Natural killer cell treated with Interleukin-12 subunit alpha and Interleukin-12 subunit beta and Interleukin-15 and Interleukin-18, amount 100 ng/mL, for 72 hours (primary cell): ENCODE results near the gene ACSS1. TPM values are rescaled to one million over a fixed set of nuclear protein-coding genes. Genes with fewer than 3 reads are reported as not detected.

Source experiments
- ATAC-seq, 2 donors: fragments of 150-1000 bp; cut with Tn5 transposase in 1 of 2; sonication (Bioruptor Pico), chemical (Tn5 transposase) in 1 of 2; 2 replicates each; pipeline ENCODE4 v1.10.0; 2021
- DNase-seq: peaks from one replicate; pipeline ENCODE4 v3.0.0; 2022; ENCODE audit warnings: low spot score
- H3K27ac Mint-ChIP-seq, 2 donors: 1 replicate in 1 of 2; 2 replicates in 1 of 2; pipeline ENCODE4 v1.8.0; 2022; ENCODE audit warnings: mixed read lengths in 2 of 2, mild to moderate bottlenecking in 1 of 2, moderate library complexity in 1 of 2
- H3K27me3 Mint-ChIP-seq, 2 donors: 1 replicate in 1 of 2; 2 replicates in 1 of 2; pipeline ENCODE4 v1.8.0; 2022; ENCODE audit warnings: mixed read lengths in 2 of 2
- H3K36me3 Mint-ChIP-seq: one replicate; pipeline ENCODE4 v1.8.0; 2022; ENCODE audit warnings: mixed read lengths
- H3K4me1 Mint-ChIP-seq, 2 donors: 1 replicate in 1 of 2; 2 replicates in 1 of 2; pipeline ENCODE4 v1.8.0; 2022; ENCODE audit warnings: low read depth in 2 of 2, mixed read lengths in 2 of 2, mild to moderate bottlenecking in 1 of 2
- H3K4me3 Mint-ChIP-seq: one replicate; pipeline ENCODE4 v1.8.0; 2022; ENCODE audit warnings: mixed read lengths
- H3K9me3 Mint-ChIP-seq: 2 replicates; pipeline ENCODE4 v1.8.0; 2022; ENCODE audit warnings: mixed read lengths
- total RNA-seq, 2 donors: library from RNA; stranded (reverse); gene quantifications; one replicate each; pipeline ENCODE4 v1.2.3, GENCODE V29; 2022

Gene ACSS1
- total RNA-seq, 2 donors from 2014 or later: 5.8 to 7.6 TPM

- peaks cover 62% of the 10 kb centered on the region for H3K36me3 Mint-ChIP-seq
- DNase-seq: no peak
Measured at GRCh38 chr20:24969186-24970029, 88.5 kb downstream of the ACSS1 start.

GRCh38 chr20:24968278-24968800 lies 89.6 kb downstream of the ACSS1 start:
- no peak for DNase-seq
- H3K9me3 Mint-ChIP-seq: no peaks in the 10 kb centered on the region
- H3K27me3 Mint-ChIP-seq: no peaks in the 10 kb centered on the region
- peaks cover 48 to 54% of the 10 kb centered on the region in 2 donors for H3K4me1 Mint-ChIP-seq
- H3K27ac Mint-ChIP-seq: peak overlapping the region; percentile 64 to 80
- ATAC-seq: no peak
- peaks cover 56% of the 10 kb centered on the region for H3K36me3 Mint-ChIP-seq
- no peak overlapping the region for H3K4me3 Mint-ChIP-seq

More at GRCh38 chr20:24969186-24970029, 88.5 kb downstream of the ACSS1 start:
- Mint-ChIP-seq H3K4me1 (peaks cover 51 to 60% of the 10 kb centered on the region in 2 donors), H3K9me3 (no peaks in the 10 kb centered on the region), H3K4me3 (no peak overlapping the region), H3K27ac (peak overlapping the region; percentile 22 to 32), H3K27me3 (no peaks in the 10 kb centered on the region)
- no peak for ATAC-seq

GRCh38 chr20:24966317-24967012 lies 91.5 kb downstream of the ACSS1 start:
- DNase-seq: no peak
- Mint-ChIP-seq H3K4me1 (peaks cover 63 to 70% of the 10 kb centered on the region in 2 donors), H3K36me3 (peaks cover 62% of the 10 kb centered on the region)

DNA sequence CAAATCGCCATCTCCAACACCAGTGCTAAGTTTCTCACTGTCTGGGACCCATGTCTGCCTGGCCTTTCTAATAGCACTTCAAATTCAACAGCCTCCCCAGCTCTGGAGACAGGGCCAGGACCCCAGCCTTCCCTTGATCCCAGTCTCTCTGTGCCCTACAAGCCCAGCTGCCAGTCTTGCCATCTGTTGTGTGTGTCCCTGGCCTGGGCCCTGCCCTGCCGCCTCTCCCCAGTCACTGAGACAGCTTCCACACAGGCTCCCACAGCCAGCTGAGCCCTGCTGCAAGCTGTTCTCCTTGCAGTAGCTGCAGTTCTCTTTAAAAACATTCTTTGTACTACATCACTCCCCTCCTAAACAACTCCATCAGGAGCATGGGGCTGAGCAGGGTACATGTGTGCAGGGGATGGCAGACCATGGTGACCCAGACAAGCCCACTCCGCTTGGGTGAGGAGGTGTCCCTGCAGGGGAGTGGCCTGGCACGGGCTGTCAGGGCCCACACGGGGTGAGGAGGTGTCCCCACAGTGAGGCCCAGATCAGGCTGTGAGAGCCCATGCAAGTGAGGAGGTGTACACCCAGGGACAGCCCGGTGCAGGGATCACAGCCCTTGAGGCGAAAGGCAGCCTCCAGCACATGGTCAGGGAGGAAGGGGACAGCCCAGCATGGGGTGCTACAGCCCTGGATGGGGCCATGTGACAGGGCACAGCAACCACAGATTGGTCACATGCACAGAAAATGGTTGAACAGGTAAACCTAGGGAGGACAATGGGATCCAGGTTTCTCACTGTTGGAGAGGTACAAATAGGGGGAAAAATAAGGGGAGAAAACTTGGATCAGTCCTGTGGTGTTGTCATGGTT lies 92.6 kb downstream of the ACSS1 start:
- ATAC-seq: no peak
- H3K27ac Mint-ChIP-seq: peak overlapping the region; percentile 95 to 97
- DNase-seq: no peak
- no peaks in the 10 kb centered on the region for H3K9me3 Mint-ChIP-seq
- peaks cover 68 to 74% of the 10 kb centered on the region in 2 donors for H3K4me1 Mint-ChIP-seq
- H3K36me3 Mint-ChIP-seq: peaks cover 55% of the 10 kb centered on the region
- peak overlapping the region; percentile 47 for H3K4me3 Mint-ChIP-seq
- H3K27me3 Mint-ChIP-seq: no peaks in the 10 kb centered on the region

More at GRCh38 chr20:24966317-24967012, 91.5 kb downstream of the ACSS1 start:
- ATAC-seq: no peak
- Mint-ChIP-seq H3K9me3 (no peaks in the 10 kb centered on the region), H3K27ac (peak overlapping the region; percentile 95 to 97), H3K4me3 (no peak overlapping the region), H3K27me3 (no peaks in the 10 kb centered on the region)

DNA sequence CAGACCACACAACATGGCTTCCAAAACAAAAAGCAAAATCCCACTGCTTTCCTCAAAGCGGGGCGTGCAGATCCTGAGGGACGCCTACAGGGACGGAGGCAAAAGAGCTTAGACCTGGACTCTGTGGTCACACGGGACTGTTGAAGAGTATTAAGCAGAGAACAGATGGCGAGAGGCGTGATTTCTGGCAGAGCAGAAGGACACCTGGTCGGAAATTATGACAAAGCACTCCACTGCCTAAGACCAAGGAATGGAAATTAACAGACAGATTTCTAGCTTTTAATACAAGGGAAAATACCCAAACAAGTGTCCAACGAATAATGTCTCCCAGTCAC lies 93.5 kb downstream of the ACSS1 start:
- Mint-ChIP-seq H3K9me3 (no peaks in the 10 kb centered on the region), H3K4me1 (peaks cover 76 to 77% of the 10 kb centered on the region in 2 donors), H3K36me3 (peaks cover 49% of the 10 kb centered on the region), H3K27ac (peak overlapping the region; percentile 95 to 97), H3K27me3 (no peaks in the 10 kb centered on the region), H3K4me3 (peak overlapping the region; percentile 47)
- ATAC-seq (no peak), DNase-seq (no peak)

DNA sequence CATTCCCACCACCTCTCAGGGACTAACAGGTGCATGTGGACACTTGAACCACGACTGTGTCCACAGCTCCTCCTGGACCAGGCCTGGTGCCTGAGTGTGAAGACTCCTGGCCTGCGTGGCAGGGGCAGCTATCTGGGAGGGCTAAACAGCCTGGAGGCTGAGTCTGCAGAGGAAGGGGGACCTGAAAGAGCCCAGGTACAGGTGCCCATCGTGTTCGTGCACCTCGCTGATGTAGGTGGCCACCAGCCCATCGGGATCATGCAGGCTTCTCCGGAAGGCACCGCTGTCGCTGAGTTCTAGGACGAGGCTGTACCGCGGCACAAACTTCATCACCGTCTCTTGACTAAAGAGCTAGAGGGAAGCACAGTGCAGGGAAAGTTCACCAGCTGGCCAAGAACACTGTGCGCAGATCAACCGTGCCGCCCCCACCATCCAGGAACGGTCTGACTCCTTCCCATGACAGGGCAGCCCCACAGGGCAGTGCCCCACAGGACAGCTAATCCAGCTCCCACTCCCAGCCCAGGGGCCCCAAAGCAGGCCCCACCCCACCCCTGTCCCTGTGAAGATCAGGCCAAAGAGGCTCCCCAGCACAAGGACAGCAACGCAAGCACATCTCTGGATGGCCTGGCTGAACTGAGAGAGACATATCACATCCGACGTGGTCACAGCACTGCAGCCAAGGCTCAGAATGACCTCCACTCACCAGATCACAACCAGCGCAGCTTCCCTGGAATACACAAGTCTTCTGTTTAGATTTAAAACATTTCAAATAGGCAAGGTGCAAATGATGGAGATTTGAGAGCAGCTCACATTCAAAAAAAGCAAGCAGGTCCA lies 94.0 kb downstream of the ACSS1 start:
- no peaks in the 10 kb centered on the region for H3K9me3 Mint-ChIP-seq
- H3K27me3 Mint-ChIP-seq: no peaks in the 10 kb centered on the region
- no peak overlapping the region for H3K4me3 Mint-ChIP-seq
- peak overlapping the region; percentile 95 to 97 for H3K27ac Mint-ChIP-seq
- ATAC-seq (no peak), DNase-seq (no peak)
- H3K36me3 Mint-ChIP-seq: peaks cover 49% of the 10 kb centered on the region
- peaks cover 79 to 82% of the 10 kb centered on the region in 2 donors for H3K4me1 Mint-ChIP-seq

DNA sequence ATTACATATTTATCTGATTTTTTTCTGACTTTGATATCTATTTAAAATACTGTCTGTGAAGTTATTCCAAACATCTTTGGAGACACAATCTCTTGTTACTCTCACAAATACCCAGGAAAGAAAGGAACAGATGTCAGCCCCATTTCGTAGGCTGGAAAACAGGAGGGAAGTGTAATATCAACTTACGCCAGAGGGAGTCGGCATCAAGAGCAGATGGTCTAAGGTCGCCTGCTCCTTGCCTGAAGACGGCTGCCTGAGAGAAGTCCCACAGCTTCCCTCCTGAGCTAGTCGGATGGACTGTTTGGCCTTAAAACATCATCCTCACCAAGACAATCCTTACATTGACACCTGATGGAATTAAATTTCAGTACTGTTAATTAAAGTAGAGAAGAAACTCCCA lies 95.4 kb downstream of the ACSS1 start:
- DNase-seq (no peak), ATAC-seq (no peak)
- Mint-ChIP-seq H3K36me3 (peaks cover 38% of the 10 kb centered on the region), H3K9me3 (no peaks in the 10 kb centered on the region), H3K27me3 (no peaks in the 10 kb centered on the region), H3K27ac (peak overlapping the region; percentile 95 to 97), H3K4me3 (peak overlapping the region; percentile 62), H3K4me1 (peaks cover 74 to 75% of the 10 kb centered on the region in 2 donors)

- H3K27me3 Mint-ChIP-seq: no peaks in the 10 kb centered on the region
- peak overlapping the region; percentile 95 to 97 for H3K27ac Mint-ChIP-seq
- ATAC-seq (no peak), DNase-seq (no peak)
- peak overlapping the region; percentile 62 for H3K4me3 Mint-ChIP-seq
- peaks cover 74 to 75% of the 10 kb centered on the region in 2 donors for H3K4me1 Mint-ChIP-seq
- H3K36me3 Mint-ChIP-seq: peaks cover 35% of the 10 kb centered on the region
- H3K9me3 Mint-ChIP-seq: no peaks in the 10 kb centered on the region
Measured at GRCh38 chr20:24962182-24962492, 95.8 kb downstream of the ACSS1 start.

- peak overlapping the region; percentile 95 to 97 for H3K27ac Mint-ChIP-seq
- peak overlapping the region; percentile 62 for H3K4me3 Mint-ChIP-seq
- no peaks in the 10 kb centered on the region for H3K27me3 Mint-ChIP-seq
- DNase-seq (peak; percentile 51), ATAC-seq (no peak)
- peaks cover 74 to 76% of the 10 kb centered on the region in 2 donors for H3K4me1 Mint-ChIP-seq
- H3K9me3 Mint-ChIP-seq: no peaks in the 10 kb centered on the region
- H3K36me3 Mint-ChIP-seq: peaks cover 35% of the 10 kb centered on the region
Measured at GRCh38 chr20:24961384-24962181, 96.4 kb downstream of the ACSS1 start.

GRCh38 chr20:24960861-24961260 lies 97.1 kb downstream of the ACSS1 start:
- ATAC-seq (peak; percentile 58 to 71), DNase-seq (no peak)
- Mint-ChIP-seq H3K9me3 (no peaks in the 10 kb centered on the region), H3K4me1 (peaks cover 67 to 75% of the 10 kb centered on the region in 2 donors), H3K27ac (peak overlapping the region; percentile 95 to 97), H3K27me3 (no peaks in the 10 kb centered on the region), H3K36me3 (peaks cover 29% of the 10 kb centered on the region), H3K4me3 (peak overlapping the region; percentile 62)

- Mint-ChIP-seq H3K27ac (peak overlapping the region; percentile 95 to 97), H3K4me1 (peaks cover 67 to 75% of the 10 kb centered on the region in 2 donors), H3K27me3 (no peaks in the 10 kb centered on the region), H3K4me3 (peak overlapping the region; percentile 83), H3K9me3 (no peaks in the 10 kb centered on the region), H3K36me3 (peaks cover 24% of the 10 kb centered on the region)
- ATAC-seq: no peak
- no peak for DNase-seq
Measured at GRCh38 chr20:24960302-24960801, 97.6 kb downstream of the ACSS1 start.
